Measurements from ENCODE around the gene QRSL1.

QRSL1 gene

GRCh38 chr6:106608080-106608668 is 21.2 kb upstream of the QRSL1 start:
- H3K27ac ChIP-seq (ENCODE audit: low read depth, low read length) = peak overlapping the region; percentile 15; the same call in 1 of the 2 replicates
- TF ChIP-seq EZH2phosphoT487 (conservative IDR thresholded peaks at IDR 0.05; ENCODE audit: low read length) (no peak), CTCF (IDR thresholded peaks at IDR 0.05; ENCODE audit: insufficient read depth, low read length, poor library complexity, severe bottlenecking) (peak; percentile 45)
- H3K4me2 ChIP-seq (ENCODE audit: low read depth, low read length, poor library complexity, severe bottlenecking) = no peak overlapping the region
- no peaks in the 10 kb centered on the region for H3F3A ChIP-seq (ENCODE audit: insufficient read depth)
- no peaks in the 10 kb centered on the region for H3K36me3 ChIP-seq (ENCODE audit: low read length)
- H3K27me3 ChIP-seq (ENCODE audit: low read length) = no peaks in the 10 kb centered on the region
- H2AFZ ChIP-seq (ENCODE audit: low read depth, low read length, severe bottlenecking) = no peak overlapping the region
- no peaks in the 10 kb centered on the region for H3K79me2 ChIP-seq (ENCODE audit: insufficient read depth, low read length)
- no peaks in the 10 kb centered on the region for H4K20me1 ChIP-seq (ENCODE audit: low read depth, low read length)
- H3K4me3 ChIP-seq (ENCODE audit: insufficient read depth, low read length, poor library complexity, severe bottlenecking) = no peak overlapping the region
- no peaks in the 10 kb centered on the region for H3K9me2 ChIP-seq (replicated peaks; ENCODE audit: insufficient read depth, low read length)
- H3K9ac ChIP-seq (ENCODE audit: low read length) = no peak overlapping the region
- no peaks in the 10 kb centered on the region for H3K9me3 ChIP-seq (ENCODE audit: insufficient read depth, low read length)

- no peaks in the 10 kb centered on the region for H3K27me3 ChIP-seq (ENCODE audit: low read length)
- H3K4me3 ChIP-seq (ENCODE audit: insufficient read depth, low read length, poor library complexity, severe bottlenecking) = no peak overlapping the region
- no peak overlapping the region for H2AFZ ChIP-seq (ENCODE audit: low read depth, low read length, severe bottlenecking)
- H3K79me2 ChIP-seq (ENCODE audit: insufficient read depth, low read length) = no peaks in the 10 kb centered on the region
- H3K9me2 ChIP-seq (replicated peaks; ENCODE audit: insufficient read depth, low read length) = no peaks in the 10 kb centered on the region
- TF ChIP-seq EZH2phosphoT487 (conservative IDR thresholded peaks at IDR 0.05; ENCODE audit: low read length) (no peak), CTCF (IDR thresholded peaks at IDR 0.05; ENCODE audit: insufficient read depth, low read length, poor library complexity, severe bottlenecking) (peak; percentile 46)
- H3K9me3 ChIP-seq (ENCODE audit: insufficient read depth, low read length) = no peaks in the 10 kb centered on the region
- H3K4me2 ChIP-seq (ENCODE audit: low read depth, low read length, poor library complexity, severe bottlenecking) = no peak overlapping the region
- no peaks in the 10 kb centered on the region for H4K20me1 ChIP-seq (ENCODE audit: low read depth, low read length)
- no peaks in the 10 kb centered on the region for H3F3A ChIP-seq (ENCODE audit: insufficient read depth)
- no peaks in the 10 kb centered on the region for H3K36me3 ChIP-seq (ENCODE audit: low read length)
- H3K27ac ChIP-seq (ENCODE audit: low read depth, low read length) = peak overlapping the region; percentile 10; the same call in 1 of the 2 replicates
- no peak overlapping the region for H3K9ac ChIP-seq (ENCODE audit: low read length)
Measured at GRCh38 chr6:106609699-106610098, 19.7 kb upstream of the QRSL1 start.

- Histone ChIP-seq H3K4me3 (ENCODE audit: insufficient read depth, low read length, poor library complexity, severe bottlenecking) (no peak overlapping the region), H3K36me3 (ENCODE audit: low read length) (no peaks in the 10 kb centered on the region), H3F3A (ENCODE audit: insufficient read depth) (no peaks in the 10 kb centered on the region), H3K27me3 (ENCODE audit: low read length) (no peaks in the 10 kb centered on the region), H3K9ac (ENCODE audit: low read length) (no peak overlapping the region), H3K27ac (ENCODE audit: low read depth, low read length) (no peak overlapping the region), H3K4me2 (ENCODE audit: low read depth, low read length, poor library complexity, severe bottlenecking) (no peak overlapping the region), H3K79me2 (ENCODE audit: insufficient read depth, low read length) (no peaks in the 10 kb centered on the region), H3K9me2 (replicated peaks; ENCODE audit: insufficient read depth, low read length) (no peaks in the 10 kb centered on the region), H4K20me1 (ENCODE audit: low read depth, low read length) (no peaks in the 10 kb centered on the region), H2AFZ (ENCODE audit: low read depth, low read length, severe bottlenecking) (no peak overlapping the region), H3K9me3 (ENCODE audit: insufficient read depth, low read length) (no peaks in the 10 kb centered on the region)
- no peak for TF ChIP-seq CTCF (IDR thresholded peaks at IDR 0.05; ENCODE audit: insufficient read depth, low read length, poor library complexity, severe bottlenecking)
- no peak for TF ChIP-seq EZH2phosphoT487 (conservative IDR thresholded peaks at IDR 0.05; ENCODE audit: low read length)
Measured at GRCh38 chr6:106611030-106611429, 18.3 kb upstream of the QRSL1 start.

Measured in SU-DHL-6 (cell line).